Erythroblast (primary cell): Measurements from ENCODE around the gene AP3S1.

Experiments used
- GATA1 ChIP-seq: IDR thresholded peaks from 2 replicates; pipeline ENCODE4 v1.6.1; 2011; ENCODE audit warnings: low read depth, mild to moderate bottlenecking, control low read depth, low read length, moderate library complexity
- POLR2A ChIP-seq: IDR thresholded peaks from 2 replicates; pipeline ENCODE4 v1.6.1; 2011; ENCODE audit warnings: mild to moderate bottlenecking, low read length

DNA sequence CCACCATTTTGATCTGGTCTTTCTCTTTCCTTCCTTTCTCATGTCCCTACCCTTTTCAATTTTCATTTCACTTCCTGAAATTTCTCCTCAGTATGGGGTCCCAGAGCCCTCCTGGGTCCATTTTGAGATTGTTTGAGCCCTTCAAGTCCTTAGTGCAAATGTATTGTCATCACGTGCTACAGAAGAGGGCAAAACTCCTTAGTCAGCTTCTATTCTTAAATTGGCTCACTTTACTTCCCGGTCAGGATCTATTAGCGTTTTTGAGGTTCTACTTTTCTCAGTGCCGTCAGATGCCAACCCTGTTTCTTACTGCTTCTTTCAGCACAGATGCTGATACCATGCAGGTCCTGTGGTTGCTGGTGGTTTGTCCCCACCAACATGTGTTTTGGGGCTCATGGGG, 6.3 kb upstream of the AP3S1 start:
- TF ChIP-seq POLR2A, result no peak
- TF ChIP-seq GATA1, result no peak
